GM11168 (cell line): Measurements from ENCODE around the gene ASIC2.

Experiments used
- in situ Hi-C: fragments of 300-500 bp; cut with MboI; formaldehyde crosslinking; loops from one replicate; pipeline ENCODE4 v1.12.0; 2022; ENCODE audit warnings: low sequenced_read_pairs; ENCODE audit not compliant: unreplicated experiment

Gene ASIC2

DNA sequence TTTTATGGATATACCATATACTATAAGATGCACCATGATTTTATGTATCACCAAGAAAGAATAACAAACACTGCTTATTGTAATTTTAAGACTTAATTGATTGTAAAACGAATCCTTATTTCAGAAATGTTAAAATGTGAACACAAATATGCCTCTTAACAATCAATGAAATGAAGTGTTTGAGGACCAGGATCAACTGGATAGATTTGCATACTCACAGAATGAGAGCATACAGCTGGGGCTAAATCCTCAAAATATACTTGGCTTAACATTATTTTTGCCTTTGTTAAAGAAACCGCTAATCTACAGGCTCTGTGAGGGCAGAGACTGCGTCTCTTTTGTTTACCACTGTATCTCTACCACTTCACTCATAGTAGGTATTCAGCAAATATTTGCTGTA, 207.8 kb downstream of the ASIC2 start:
- in situ Hi-C loops = no loop called here

DNA sequence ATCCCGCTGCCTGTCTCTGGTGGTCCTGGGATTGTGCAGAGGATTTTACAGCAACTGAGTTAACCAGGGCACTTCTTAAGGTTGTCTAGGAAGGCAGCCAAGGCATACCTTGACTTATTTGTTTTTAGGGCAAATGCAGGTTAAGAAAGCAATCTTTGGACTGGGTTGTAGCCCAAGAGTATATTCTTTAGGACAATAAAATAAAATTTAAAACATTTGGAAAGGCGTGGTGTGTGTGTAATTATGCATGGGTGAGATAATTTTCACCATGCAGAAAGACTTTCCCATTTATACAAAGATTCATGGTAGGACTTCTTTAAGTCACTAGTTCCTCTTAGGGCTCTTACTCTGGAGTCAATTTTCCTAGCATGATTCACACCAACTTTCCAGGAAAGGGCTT, 208.3 kb downstream of the ASIC2 start:
- in situ Hi-C loops = no loop called here

DNA sequence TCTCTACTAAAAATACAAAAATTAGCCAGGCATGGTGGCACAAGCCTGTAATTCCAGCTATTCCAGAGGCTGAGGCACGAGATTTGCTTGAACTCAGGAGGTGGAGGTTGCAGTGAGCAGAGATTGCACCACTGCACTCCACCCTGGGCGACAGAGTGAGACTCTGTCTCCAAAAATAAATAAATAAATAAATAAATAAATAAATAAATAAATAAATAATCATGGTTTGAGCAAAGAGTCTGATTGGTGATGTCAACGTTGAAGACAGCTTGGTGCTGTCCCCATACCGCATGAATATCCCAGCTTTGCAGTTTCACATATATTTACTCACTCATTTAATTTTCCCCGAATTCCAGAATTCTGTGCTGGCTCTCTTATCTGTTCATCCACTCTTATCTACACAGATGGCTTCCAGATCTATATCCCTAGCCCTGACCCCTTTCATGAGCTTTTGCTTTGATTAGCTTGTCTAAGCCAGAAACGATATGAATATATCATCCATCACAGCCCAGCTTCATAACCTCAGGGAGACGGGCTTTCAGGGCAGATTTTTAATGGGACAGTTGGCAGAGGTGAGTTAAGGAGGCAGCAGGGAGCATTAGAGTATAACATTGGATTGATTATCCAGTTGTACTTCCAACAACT, 210.4 kb downstream of the ASIC2 start:
- in situ Hi-C loops = no loop called here

- in situ Hi-C loops = no loop called here
Observed at GRCh38 chr17:33080091-33080490, 213.0 kb downstream of the ASIC2 start.

- in situ Hi-C loops = no loop called here
Observed at GRCh38 chr17:33079201-33079600, 213.9 kb downstream of the ASIC2 start.

GRCh38 chr17:33076979-33077378, 216.1 kb downstream of the ASIC2 start:
- in situ Hi-C loops = no loop called here

- in situ Hi-C loops = no loop called here
Observed at GRCh38 chr17:33073416-33073815, 219.7 kb downstream of the ASIC2 start.

- in situ Hi-C loops = no loop called here
Observed at GRCh38 chr17:33072421-33073161, 220.5 kb downstream of the ASIC2 start.

GRCh38 chr17:33071656-33072055, 221.4 kb downstream of the ASIC2 start:
- in situ Hi-C loops = no loop called here

GRCh38 chr17:33057564-33057963, 235.5 kb downstream of the ASIC2 start:
- in situ Hi-C loops = no loop called here

- in situ Hi-C loops = no loop called here
Observed at GRCh38 chr17:33056399-33057146, 236.5 kb downstream of the ASIC2 start.

DNA sequence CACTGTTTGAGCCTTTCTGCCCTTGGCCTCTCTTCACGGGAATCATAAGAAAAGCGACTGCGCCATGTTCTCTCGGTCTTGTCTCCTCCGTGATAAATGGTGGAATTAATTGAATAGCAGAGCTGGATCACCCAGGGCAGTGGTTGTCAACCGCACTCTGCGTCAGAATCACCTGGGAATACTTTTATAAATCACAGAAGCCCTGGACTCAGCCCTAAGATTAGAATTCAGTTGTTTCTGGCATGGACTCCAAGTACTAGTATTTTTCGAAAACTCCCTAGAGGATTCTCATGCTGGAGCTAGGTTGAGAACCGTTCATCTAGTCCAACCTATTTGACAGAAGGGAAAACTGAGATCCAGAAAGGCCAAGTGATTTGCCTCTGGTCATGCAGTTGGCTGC, 237.3 kb downstream of the ASIC2 start:
- in situ Hi-C loops = no loop called here

DNA sequence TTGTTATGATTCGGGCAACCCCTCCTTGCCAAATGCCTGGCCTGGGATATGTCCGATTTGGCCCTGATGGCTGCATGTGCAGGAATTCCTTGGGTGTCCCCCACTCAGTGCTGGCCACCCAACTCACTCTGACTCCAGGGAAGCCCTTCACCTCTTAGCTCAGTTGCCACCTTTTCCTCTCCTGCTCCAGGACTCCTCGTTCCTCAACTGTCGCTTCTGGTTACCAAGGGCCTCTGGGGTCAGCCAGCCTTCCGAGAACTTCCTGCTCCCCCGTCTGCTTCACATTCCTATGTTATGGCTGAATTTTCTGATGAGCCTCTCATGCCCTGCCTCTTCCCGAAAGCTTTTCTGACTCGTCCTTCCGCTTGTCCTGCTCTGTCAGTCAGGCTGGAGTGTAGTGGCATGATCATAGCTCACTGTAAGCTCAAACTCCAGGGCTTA, 237.9 kb downstream of the ASIC2 start:
- in situ Hi-C loops = no loop called here

- in situ Hi-C loops = no loop called here
Observed at GRCh38 chr17:33054412-33054811, 238.7 kb downstream of the ASIC2 start.

- in situ Hi-C loops = no loop called here
Observed at GRCh38 chr17:33053676-33054075, 239.4 kb downstream of the ASIC2 start.

DNA sequence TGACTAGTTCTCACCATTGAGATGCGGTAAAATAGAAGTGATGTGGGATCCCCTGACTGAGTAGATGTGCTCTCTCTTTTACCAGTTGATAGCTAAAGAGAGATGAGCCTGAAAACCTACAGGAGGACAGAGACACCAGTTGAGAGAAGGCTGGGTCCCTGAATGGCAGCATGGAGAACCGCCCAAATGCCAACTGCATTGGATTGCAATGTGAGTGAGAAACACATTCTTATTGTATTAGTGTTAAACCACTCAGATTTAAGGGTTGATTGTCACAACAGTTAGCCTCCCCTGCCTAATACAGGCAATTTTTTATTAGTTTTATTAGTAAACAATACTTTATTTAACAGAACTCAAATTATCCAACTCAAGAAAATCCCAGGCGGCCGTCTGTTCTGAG, 240.2 kb downstream of the ASIC2 start:
- in situ Hi-C loops = no loop called here

- in situ Hi-C loops = no loop called here
Observed at GRCh38 chr17:33050611-33051140, 242.4 kb downstream of the ASIC2 start.

DNA sequence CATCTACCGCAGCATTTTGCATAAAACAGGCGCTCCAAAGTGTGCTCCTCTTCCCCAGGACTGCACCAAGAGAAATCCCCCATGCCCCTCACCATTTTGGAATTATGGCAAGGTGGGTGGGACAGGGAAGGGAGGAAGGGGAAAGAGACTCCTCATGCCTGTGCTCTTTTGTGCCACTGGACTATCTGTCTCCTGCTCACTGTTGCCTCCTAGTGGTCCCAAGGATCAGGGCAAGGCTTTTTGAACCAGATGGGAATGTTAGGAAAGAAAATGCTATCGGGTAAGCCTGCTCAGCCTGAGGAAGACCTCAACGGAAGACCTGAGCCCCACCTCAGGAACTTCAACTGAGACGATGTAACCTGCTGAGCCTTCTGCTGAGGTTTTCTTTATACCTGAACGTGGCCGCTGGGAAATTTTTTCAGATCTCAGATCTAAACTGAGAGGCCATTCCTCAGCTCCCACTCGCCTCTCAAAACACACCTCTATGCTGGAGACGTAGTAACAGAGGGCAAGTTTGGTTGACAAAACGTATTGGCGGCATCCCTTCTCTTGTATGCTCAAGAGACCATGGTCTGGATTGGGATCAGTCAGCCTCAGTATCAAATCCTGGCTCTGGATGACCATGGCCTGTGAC, 243.2 kb downstream of the ASIC2 start:
- in situ Hi-C loops = no loop called here

GRCh38 chr17:33046361-33047255, 246.5 kb downstream of the ASIC2 start:
- in situ Hi-C loops = no loop called here

- in situ Hi-C loops = no loop called here
Observed at GRCh38 chr17:33045216-33045615, 247.9 kb downstream of the ASIC2 start.
